IMR-90 (cell line): ENCODE data around the gene TM4SF20.

ENCODE experiments used
- CEBPB ChIP-seq: IDR thresholded peaks from 2 replicates; pipeline ENCODE4 v1.6.1; 2012; ENCODE audit warnings: low read depth, low read length, improper control_type of control experiment
- CHD1 ChIP-seq: IDR thresholded peaks from 2 replicates; pipeline ENCODE4 v1.6.1; 2012; ENCODE audit warnings: low read depth, low read length, improper control_type of control experiment
- POLR2A ChIP-seq: IDR thresholded peaks from 2 replicates; pipeline ENCODE4 v1.6.1; 2012; ENCODE audit warnings: mild to moderate bottlenecking, low read depth, low read length
- RAD21 ChIP-seq: IDR thresholded peaks from 2 replicates; pipeline ENCODE4 v1.6.1; 2012; ENCODE audit warnings: low read length, improper control_type of control experiment
- RCOR1 ChIP-seq: IDR thresholded peaks from 2 replicates; pipeline ENCODE4 v1.6.1; 2012; ENCODE audit warnings: mild to moderate bottlenecking, low read length, improper control_type of control experiment; ENCODE audit not compliant: insufficient replicate concordance
- RFX5 ChIP-seq: IDR thresholded peaks from 2 replicates; pipeline ENCODE4 v1.8.0; 2012; ENCODE audit warnings: low read depth, mild to moderate bottlenecking, low read length, moderate library complexity
- SMC3 ChIP-seq: fragments of 150-350 bp; IDR thresholded peaks from 2 replicates; pipeline ENCODE4 v1.6.1; 2016; ENCODE audit warnings: low read depth, mild to moderate bottlenecking, antibody characterized with exemption, low read length, moderate library complexity
- TF ChIP-seq, protein P1 (sequence below): conservative IDR thresholded peaks from 2 replicates; pipeline ENCODE4 v1.5.1; 2012; ENCODE audit warnings: mild to moderate bottlenecking, low read depth, low read length, improper control_type of control experiment

- TF ChIP-seq, protein P1, sequence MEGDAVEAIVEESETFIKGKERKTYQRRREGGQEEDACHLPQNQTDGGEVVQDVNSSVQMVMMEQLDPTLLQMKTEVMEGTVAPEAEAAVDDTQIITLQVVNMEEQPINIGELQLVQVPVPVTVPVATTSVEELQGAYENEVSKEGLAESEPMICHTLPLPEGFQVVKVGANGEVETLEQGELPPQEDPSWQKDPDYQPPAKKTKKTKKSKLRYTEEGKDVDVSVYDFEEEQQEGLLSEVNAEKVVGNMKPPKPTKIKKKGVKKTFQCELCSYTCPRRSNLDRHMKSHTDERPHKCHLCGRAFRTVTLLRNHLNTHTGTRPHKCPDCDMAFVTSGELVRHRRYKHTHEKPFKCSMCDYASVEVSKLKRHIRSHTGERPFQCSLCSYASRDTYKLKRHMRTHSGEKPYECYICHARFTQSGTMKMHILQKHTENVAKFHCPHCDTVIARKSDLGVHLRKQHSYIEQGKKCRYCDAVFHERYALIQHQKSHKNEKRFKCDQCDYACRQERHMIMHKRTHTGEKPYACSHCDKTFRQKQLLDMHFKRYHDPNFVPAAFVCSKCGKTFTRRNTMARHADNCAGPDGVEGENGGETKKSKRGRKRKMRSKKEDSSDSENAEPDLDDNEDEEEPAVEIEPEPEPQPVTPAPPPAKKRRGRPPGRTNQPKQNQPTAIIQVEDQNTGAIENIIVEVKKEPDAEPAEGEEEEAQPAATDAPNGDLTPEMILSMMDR: no peak
- TF ChIP-seq RAD21 (no peak), POLR2A (no peak), SMC3 (no peak), RCOR1 (no peak), CHD1 (no peak), CEBPB (no peak; the same call in 1 of the 2 replicates), RFX5 (no peak)
These were observed 36.7 kb upstream of the TM4SF20 start for GRCh38 chr2:227415538-227416424.
